DMS153 treated with DMSO at 0.1 percent for 48 hours (cell line): Measurements from ENCODE around the gene ORMDL2.
"Not testable (repeated sequence)": the region's sequence is repeated elsewhere in the genome, so short reads cannot be mapped to it uniquely, and the experiment has no call there.

Experiments used
- DNase-seq: peaks from one replicate; lab custom pipeline; 2025; ENCODE audit not compliant: unreplicated experiment; lab: John Stamatoyannopoulos, UW

Gene ORMDL2

DNA sequence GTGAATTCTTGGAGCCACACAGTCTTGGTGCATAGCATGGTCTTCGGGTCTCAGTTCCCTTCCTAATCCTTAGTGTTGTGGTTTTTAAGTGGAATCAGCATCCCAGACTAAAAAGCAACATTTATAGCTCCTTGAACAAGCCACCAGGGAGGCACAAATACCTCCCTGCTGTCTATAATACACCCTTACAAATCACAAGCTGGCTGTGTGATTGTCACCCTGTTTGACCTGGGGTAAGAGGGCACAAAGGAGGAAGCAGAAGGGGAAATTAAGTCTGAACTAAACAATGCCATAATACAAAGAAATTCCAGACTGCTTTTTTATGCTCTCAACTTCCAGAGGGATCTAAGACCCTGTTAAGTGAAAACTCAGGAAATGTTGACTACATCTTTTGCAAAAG, 32.6 kb downstream of the ORMDL2 start:
- DNase-seq = no peak

DNA sequence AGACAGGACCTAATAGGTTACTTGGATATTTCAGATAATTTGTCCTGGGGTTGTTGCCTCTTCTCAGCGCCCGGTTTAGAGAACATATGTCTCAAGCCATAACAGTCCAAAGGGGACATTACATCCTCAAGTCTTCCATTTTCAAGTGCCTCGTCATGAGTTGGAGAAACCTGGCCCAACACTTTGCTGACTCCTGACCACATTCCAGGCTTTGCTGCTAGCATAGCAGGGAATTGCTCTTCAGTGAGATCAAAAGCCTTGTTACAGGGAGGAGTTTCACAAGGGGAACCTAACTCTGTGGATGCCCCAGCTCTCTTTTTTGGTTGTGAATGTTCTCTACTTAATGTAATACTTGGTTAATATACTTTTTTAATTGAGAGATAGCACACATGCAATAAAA, 33.1 kb downstream of the ORMDL2 start:
- DNase-seq = no peak

DNA sequence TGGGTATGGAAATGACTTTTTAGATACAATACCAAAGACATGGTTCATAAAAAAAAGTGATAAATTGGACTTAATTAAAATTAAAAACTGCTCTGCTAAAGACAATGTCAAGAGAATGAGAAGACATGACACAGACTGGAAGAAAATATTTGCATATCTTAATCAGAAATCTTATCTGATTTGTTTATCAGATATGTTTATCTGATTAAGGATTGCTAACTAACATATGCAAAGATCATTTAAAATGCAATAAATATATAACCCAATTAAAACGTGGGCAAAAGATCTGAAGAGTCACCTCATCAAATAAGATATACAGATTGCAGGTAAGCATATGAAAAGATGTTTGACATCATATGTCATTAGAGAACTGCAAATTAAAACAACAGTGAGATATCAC, 34.9 kb downstream of the ORMDL2 start:
- no peak for DNase-seq

DNA sequence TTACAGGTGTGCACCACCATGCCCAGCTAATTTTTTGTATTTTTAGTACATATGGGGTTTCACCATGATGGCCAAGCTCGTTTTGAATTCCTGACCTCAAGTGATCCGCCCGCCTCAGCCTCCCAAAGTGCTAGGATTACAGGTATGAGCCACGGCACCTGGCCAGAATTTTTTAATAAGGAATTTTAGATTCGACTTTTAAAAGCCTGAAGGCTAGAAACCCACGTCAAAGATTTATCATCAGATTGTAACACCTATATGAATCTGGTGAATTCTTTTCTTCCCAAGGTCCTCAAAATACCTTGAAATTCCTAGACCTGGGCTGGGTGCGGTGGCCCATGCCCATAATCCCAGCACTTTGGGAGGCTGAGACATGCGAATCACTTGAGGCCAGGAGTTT, 43.6 kb downstream of the ORMDL2 start:
- no peak for DNase-seq

DNA sequence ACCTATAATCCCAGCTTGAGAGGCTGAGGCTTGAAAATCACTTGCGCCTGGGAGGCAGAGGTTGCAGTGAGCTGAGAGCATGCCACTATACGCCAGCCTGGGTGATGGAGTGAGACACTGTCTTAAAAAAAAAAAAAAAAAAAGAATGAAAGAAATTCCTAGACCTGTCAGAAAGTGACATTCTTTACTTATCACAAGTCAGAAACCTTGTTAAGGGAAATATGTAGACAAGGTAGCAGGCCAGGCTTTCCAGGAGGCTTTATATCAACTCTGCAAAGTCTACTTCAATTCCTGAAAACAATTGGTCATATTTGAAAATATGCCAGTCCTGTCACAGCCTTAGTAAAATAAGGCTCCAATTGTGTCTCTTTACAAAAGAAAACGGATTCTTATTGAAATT, 44.0 kb downstream of the ORMDL2 start:
- no peak for DNase-seq

DNA sequence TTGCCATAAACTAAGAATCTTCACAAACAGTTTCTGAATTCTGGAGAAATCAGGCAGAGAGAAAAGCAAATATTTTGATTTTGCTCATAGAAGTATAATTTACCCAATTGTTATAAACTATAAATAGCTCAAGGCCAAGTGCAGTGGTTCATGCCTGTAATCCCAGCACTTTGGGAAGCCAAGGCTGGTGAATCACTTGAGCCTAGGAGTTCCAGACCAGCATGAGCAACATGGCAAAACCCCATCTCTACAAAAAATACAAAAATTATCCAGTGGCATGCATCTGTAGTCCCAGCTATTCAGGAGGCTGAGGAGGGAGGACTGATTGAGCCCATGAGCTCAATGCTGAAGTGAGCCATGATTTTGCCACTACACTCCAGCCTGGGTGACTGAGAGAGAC, 44.4 kb downstream of the ORMDL2 start:
- DNase-seq = no peak

DNA sequence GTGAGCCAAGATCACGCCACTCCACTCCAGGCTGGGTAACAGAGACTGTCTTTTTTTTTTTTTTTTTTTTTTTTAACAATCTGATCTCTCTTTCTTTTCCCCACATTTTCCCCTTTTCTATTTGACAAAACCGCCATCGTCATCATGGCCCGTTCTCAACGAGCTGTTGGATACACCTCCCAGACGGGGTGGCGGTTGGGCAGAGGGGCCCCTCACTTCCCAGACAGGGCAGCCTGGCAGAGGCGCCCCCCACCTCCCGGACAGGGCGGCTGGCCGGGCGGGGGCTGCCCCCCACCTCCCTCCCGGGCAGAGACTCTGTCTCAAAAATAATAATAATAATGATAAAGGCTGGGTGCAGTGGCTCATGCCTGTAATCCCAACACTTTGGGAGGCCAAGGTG, 45.1 kb downstream of the ORMDL2 start:
- not testable (repeated sequence) for DNase-seq

DNA sequence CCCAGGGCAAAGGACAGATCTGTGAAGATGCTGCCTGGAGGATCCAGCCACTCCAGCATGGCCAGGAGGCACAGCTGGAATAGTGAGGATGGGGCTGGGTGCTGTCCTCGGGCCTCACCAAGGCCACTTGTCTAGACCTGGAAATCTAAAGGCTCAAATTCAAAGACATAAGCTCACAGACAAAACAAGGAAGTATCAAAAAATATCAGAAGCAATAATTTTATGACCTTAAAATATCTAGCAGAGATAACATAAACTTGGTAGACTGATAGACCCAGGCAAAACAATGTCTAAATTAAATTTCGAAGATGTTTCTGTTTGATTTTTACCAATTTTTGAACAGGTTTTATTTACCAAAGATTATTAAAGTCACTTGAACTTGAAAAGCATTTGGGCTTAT, 47.5 kb downstream of the ORMDL2 start:
- no peak for DNase-seq

DNA sequence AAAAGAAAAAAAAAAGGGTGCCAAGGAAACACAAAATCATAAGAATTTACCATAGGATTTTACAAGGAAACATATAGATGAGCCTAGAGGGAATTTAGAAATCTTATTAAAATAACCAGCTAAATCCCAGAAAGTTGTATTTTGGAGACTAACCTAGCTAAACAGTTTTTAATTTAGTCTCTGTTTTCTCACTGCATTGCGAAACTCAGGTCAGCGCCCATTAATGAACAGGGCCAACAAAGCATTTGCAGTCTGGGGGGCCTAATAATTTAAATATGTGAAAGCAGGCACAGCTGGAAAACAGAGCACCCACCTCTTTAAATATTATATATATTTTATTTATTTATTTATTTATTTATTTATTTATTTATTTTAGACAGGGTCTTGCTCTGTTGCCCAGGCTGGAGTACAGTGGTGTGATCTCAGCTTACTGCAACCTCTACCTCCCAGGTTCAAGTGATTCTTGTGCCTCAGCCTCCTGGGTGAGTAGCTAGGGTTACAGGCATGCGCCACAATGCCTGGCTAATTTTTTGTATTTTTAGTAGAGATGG, 48.7 kb downstream of the ORMDL2 start:
- not testable (repeated sequence) for DNase-seq
